ENCODE results near the gene UIMC1.
"Not testable (repeated sequence)": the region's sequence is repeated elsewhere in the genome, so short reads cannot be mapped to it uniquely, and the experiment has no call there.

Gene UIMC1

GRCh38 chr5:176881816-176882566 is 124.6 kb downstream of the UIMC1 start:
- no peak for DNase-seq

DNA sequence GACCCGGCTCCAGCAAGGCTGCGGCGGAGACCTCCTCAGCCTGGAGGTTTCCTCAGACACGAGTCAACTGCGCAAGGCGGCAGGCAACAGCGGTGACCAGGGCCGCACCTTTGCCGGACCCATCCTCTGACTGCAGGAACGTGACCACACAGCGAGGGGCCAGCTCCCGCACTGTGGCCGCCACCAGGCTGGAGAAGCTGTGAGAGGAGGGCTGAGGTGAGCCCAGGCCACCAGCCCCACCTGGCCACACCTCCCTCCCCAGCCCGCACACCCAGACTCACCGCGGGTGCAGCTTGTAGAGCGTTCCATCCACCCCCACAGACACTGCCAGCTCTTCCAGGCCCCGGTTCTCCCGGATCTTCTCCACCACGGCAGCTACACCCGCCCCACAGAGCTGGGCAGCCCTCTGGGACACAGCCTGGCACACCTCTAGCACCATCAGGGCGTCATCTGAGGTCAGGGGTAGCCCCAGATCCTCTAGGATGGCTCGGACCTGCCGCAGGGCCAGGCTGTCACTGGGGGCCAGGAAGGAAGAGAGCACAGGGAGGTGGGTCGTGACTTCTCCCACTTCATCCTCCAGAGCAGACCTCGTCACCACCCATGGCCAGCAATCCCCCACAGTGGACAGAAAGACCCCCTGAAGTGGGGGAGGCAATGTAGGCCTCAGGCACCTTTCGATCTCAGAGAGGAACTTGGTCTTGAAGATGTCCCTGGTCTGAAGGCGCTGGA is 125.4 kb downstream of the UIMC1 start:
- no peak for DNase-seq

- DNase-seq = no peak
These were observed 126.1 kb downstream of the UIMC1 start for GRCh38 chr5:176880366-176881020.

GRCh38 chr5:176879663-176880361 is 126.8 kb downstream of the UIMC1 start:
- DNase-seq = no peak

DNA sequence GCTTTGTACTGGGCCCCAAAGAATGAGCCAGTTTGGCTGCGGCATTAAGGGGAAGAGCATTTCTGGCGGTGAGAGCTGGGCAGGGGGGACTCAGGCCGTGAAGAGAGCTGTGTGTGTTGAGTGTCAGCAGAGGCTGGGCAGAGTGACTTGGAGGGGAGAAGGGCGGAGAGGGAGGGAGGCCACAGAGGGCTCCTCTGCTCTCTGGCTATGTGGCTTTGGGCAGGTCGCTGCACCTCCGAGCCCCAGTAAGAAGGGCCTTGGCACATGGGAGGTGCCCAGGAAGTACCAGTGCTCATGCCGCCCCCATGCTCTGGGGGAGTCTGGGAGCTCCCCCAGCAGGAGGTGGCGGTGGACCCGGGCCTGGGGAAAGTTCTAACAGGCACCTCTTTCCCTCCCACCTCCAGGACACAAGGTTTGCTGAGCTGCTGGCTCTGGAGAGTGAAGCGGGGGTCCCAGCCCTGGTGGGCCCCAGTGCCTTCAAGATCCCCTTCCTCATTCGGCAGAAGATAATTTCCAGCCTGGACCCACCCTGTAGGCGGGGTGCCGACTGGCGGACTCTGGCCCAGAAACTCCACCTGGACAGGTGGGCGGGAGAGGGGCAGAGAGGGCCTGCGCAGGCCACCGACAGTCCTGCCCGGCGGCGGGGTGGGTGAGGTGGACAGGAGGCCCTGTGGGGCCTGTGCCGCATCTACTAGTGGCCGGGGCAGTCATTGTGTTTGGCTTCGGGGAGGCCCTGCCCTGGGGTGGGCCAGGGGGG is 127.5 kb downstream of the UIMC1 start:
- no peak for DNase-seq

- DNase-seq = no peak
These were observed 128.1 kb downstream of the UIMC1 start for GRCh38 chr5:176878463-176878862.

DNA sequence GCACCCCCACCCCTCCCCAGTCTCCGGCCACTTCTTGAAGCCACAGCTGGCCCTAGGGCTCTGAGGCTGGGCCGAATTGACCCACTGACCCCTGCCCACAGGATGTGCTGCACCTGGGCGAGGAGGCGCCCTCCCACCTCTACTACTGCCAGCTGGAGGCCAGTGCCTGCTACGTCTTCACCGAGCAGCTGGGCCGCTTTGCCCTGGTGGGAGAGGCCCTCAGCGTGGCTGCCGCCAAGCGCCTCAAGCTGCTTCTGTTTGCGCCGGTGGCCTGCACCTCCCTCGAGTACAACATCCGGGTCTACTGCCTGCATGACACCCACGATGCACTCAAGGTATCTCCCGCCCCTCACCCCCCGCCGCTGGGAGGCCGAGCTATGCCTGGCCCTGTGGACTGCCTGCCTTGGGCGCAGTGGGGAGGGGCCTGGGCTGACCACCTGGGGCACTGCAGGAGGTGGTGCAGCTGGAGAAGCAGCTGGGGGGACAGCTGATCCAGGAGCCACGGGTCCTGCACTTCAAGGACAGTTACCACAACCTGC is 128.7 kb downstream of the UIMC1 start:
- DNase-seq = peak; percentile 58

GRCh38 chr5:176876506-176877431 is 129.8 kb downstream of the UIMC1 start:
- no peak for DNase-seq

DNA sequence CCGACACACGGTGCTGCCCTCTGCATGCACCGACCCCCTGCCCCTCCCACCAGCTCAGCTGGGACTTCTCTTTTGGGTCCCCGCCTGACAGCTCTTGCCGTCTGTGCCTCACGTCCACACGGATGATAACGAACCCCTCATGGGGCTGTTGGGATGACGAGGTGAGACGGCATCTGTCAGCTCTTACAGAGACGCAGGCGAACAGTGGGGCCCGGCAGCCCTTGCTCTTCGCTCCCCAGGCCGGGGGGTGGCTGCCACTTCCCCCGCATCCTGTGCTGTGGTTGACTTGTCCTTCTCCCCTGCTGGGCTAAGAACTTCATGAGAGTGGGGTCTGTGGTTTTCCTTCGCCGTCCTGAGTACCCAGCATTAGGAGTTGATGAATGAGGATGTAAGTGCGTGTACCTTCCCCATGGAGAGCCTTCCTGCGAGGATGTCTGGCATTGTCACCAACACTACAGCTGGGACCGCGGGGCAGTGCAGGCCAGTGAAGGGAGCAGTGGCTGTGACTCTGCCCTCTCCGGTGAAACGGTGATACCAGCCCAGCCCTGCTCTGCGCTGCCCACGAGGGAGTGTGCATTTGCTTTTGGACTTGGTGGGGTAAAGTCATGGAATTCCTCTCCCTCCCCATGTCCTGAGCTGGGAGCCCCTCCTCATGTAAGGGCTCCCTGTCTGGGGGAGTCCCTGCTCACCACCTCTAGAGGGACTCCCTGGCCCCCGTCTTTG is 130.6 kb downstream of the UIMC1 start:
- no peak for DNase-seq

- no peak for DNase-seq
These were observed 131.5 kb downstream of the UIMC1 start for GRCh38 chr5:176875014-176875550.

DNA sequence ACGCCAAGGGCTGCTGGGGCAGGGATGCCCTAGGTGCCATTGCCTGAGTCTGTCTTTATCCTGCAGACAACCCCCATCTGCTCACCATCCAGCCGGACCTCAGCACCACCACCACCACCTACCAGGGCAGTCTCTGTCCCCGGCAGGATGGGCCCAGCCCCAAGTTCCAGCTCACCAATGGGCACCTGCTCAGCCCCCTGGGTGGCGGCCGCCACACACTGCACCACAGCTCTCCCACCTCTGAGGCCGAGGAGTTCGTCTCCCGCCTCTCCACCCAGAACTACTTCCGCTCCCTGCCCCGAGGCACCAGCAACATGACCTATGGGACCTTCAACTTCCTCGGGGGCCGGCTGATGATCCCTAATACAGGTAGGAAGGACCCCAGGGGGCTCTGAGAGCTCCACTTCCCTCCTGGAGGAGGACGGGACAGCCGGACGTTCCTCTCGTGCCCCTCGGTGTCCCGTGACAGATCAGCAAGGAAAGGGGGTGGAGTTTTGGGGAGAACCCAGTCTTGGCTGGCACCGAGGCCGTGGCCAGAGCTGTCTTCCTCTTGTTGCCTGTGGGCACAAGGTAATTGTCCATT is 132.3 kb downstream of the UIMC1 start:
- no peak for DNase-seq

GRCh38 chr5:176873541-176874172 is 132.9 kb downstream of the UIMC1 start:
- no peak for DNase-seq

DNA sequence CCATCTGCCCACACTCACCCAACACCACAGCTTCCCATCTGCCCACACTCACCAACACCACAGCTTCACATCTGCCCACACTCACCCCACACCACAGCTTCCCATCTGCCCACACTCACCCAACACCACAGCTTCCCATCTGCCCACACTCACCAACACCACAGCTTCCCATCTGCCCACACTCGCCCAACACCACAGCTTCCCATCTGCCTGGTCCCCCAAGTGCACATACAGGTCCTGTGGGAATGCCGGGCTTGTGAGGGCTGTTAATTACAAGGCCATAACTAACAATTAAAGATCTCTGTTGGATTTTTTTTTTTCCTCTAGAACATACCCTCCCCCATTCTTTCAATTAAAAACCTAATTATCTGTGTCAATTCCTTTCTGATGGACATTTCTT is 133.6 kb downstream of the UIMC1 start:
- not testable (repeated sequence) for DNase-seq

- not testable (repeated sequence) for DNase-seq
These were observed 134.0 kb downstream of the UIMC1 start for GRCh38 chr5:176872586-176872985.

DNA sequence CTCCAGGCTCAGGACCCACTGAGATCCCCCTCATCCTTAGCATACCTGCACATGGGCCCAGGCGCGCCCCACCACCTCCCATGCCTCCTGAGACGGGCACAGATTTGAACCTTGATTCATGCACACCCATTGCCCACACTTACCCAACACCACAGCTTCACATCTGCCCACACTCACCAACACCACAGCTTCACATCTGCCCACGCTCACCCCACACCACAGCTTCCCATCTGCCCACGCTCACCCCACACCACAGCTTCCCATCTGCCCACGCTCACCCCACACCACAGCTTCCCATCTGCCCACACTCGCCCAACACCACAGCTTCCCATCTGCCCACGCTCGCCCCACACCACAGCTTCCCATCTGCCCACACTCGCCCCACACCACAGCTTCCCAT is 135.9 kb downstream of the UIMC1 start:
- not testable (repeated sequence) for DNase-seq

DNA sequence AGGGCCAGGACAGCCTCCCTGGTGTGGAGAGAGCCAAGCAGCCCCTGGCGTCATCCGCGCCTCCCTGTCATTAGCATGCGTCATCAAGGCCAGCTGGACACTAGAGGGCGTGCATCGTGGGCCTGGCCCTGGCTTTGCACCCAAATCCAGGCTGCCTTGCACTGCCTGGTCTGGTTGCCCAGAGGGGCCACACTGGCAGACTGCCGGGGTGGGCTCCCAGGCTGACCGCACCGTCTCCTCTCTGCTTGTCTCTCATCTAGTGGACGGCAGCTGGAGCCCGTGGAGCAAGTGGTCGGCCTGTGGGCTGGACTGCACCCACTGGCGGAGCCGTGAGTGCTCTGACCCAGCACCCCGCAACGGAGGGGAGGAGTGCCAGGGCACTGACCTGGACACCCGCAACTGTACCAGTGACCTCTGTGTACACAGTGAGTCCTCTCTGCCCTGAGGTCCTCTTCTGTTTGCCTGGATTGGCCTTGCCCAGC is 136.4 kb downstream of the UIMC1 start:
- DNase-seq = peak; percentile 58

DNA sequence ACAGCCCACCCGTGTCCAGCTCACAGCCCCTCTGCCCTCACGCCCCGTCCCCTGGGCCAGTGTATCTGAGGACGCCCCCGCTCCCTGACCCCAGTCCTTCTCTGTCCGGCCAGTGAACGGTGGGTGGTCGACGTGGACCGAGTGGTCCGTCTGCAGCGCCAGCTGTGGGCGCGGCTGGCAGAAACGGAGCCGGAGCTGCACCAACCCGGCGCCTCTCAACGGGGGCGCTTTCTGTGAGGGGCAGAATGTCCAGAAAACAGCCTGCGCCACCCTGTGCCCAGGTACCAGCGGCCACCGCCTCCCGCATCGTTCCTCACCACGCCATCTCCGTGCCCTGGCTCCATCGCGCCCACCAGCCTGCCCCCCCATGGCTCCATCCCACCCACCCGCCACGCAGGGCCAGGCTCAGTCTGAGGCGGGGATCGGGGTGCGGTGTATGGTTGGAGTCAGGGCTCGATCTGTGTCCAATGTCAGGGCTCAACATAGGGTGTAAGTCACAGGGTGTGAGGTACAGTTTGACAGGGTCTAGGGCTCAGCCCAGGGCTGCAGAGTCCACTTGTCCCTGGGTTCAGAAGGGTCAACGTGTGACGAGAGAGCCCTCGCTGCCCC is 137.0 kb downstream of the UIMC1 start:
- no peak for DNase-seq

GRCh38 chr5:176868731-176869130 is 137.8 kb downstream of the UIMC1 start:
- no peak for DNase-seq

GRCh38 chr5:176868126-176868525 is 138.5 kb downstream of the UIMC1 start:
- DNase-seq = no peak
